GM12874 (cell line): ENCODE measurements around the gene SORCS1.

Source experiments
- TF ChIP-seq, protein P1 (sequence below): IDR thresholded peaks from 2 replicates; pipeline ENCODE4 v1.5.1; 2011; ENCODE audit warnings: low read depth, mild to moderate bottlenecking, control low read depth, low read length, moderate library complexity; ENCODE audit not compliant: insufficient read depth

SORCS1 gene

DNA sequence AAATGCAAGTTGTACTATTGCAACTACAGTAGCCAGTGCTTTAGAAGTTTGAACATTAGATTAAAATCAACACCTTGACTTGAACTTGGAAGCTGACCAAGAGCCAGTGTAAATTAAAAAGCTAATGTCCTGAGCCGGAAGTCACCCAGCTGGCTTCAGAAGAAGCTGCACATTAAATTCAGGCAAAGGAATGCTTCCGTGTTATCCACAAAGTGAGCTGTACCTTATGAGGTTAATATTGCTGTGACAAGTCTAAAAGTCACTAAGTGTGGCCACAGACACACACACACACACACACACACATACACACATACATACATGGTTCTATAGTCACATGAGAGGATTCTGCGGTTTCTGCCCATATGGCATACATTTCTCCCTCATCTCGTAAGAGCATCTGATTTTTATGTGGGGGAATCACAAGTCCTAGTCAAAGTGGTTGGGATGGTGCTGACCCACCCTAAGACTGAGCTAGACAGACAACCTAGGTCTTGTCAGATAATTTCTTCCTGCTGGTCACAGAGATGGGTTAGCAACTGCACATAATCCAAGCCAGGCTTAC, 612.9 kb downstream of the SORCS1 start:
- TF ChIP-seq, protein P1, sequence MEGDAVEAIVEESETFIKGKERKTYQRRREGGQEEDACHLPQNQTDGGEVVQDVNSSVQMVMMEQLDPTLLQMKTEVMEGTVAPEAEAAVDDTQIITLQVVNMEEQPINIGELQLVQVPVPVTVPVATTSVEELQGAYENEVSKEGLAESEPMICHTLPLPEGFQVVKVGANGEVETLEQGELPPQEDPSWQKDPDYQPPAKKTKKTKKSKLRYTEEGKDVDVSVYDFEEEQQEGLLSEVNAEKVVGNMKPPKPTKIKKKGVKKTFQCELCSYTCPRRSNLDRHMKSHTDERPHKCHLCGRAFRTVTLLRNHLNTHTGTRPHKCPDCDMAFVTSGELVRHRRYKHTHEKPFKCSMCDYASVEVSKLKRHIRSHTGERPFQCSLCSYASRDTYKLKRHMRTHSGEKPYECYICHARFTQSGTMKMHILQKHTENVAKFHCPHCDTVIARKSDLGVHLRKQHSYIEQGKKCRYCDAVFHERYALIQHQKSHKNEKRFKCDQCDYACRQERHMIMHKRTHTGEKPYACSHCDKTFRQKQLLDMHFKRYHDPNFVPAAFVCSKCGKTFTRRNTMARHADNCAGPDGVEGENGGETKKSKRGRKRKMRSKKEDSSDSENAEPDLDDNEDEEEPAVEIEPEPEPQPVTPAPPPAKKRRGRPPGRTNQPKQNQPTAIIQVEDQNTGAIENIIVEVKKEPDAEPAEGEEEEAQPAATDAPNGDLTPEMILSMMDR, result no peak

DNA sequence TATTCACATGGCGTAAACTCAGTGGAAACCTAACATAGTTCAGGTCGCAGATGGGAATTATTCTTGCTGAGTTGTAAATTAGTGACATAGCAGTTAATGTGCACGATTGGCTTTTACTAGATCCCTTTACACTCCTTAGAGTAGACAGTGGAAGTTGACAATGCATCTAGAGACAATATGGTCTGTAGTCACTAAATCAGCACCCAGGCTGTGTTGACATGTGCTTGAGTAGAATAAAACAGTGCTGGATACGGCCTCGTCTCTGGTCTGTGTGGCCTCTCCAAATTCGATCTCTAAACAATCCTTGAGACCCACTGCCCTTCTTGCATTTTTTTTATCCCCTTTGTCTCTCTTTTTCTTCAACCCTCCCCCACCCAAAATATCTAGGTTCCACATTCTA, 615.7 kb downstream of the SORCS1 start:
- TF ChIP-seq, protein P1, result no peak

DNA sequence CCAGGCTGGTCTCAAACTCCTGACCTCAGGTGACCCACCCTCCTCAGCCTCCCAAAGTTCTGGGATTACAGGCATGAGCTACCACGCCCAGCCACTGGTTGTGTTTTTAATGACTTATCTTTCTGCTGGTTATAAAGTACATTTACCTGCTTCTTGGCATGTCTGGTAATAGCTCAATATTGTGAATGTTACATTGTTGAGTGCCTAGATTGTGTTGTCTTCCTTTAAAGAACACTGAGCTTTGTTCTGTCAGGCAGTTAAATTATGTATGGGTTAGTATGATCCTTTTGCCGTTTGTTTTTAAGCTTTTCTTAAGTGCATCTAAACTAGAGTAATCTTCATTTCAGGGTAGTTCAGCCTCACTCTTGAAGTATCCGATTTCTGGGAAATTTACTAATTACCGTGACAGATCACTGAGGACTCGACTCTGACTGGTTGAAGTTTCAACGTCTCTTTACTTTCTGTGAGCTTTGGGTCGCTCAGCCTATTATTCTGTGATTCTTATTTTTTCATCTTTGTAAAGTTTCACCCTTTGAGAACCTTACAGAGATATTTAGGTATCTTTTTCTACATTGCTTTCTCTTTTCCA, 617.4 kb downstream of the SORCS1 start:
- TF ChIP-seq, protein P1, result no peak

DNA sequence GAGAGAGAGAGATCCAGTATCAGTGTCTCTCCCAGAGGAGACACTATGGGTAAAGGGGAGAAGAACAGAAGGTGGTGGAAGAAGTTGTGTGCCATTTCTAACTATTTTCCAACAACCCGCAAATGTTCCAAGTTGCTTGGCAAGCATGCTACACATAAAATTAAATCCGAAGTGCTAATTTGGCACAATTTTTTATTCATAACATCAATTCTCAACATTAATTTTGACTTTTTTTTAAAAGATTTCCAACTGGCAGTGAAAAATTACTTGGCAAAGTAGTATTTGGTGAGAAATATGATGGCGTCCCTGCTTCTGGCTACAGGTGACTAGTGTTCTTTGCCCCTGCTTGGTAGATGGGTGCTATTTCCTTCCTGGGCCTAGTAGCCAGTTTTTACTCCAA, 622.0 kb downstream of the SORCS1 start:
- TF ChIP-seq, protein P1, result no peak

DNA sequence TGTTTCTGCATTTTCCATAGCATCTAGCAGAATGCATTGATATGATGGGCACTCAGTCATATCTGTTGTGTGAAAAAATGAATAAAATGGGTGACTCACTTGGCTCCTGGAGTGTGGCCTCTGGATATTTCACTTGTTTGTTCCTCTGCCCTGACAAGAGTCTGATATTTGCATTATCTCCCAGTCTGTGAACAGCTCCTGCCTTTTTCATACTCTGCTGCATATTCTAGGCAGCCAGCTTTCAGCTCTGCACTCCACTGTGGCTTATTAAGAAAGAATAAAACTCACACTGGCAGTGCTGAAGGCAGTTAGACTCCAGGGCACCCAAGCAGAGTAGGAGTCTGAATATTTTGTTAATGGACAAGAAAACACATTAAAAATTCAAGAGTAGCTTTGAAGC, 623.9 kb downstream of the SORCS1 start:
- TF ChIP-seq, protein P1, result no peak

DNA sequence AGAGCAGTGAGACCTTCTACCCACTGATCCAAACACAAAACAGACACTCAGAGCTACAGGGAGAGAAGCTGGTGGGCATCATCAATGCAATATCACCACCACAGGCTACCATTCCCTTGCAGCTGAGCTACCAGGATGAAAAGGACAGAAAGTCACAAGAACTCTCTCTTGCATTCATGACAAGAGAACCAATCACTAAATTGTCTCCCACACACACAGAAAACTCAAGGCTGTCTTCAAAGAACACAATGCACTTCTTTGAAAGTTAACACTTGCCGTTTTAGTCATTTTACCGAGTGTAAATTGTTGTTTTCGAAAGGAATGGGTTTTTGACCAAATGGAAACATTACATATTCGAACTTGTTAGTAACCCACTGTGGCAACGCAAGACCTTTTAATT, 626.6 kb downstream of the SORCS1 start:
- TF ChIP-seq, protein P1, result no peak

DNA sequence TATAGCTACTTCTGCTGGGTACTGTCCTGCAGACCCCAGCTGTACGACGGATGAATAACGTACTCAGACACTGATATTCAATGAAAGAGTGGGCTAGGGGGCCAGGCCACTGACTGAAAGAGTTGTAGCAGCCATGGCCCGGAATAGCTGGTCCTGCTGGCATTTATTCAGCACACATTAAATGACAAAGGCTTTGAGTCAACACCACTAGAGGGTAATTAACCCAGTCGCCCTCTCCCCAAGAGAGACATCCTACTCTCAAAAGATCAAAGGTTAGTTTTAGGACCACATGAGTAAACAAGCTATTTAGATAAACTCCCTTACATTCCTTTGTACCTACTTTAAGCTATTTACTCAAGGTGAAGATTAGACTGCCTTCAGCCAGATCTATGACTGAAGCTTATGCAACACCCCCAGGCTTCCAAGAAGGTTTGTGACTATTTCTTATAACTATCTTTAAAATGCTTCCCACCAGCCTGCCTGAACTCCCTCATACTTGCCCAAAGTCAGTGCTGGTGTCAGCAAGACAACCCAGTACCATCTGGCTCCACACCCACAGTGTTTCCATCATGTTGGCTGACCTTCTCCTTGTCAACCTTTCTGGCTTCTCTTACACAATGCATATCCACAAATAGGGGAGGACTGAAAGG, 629.1 kb downstream of the SORCS1 start:
- TF ChIP-seq, protein P1, result no peak
